PFSK-1 (cell line): ENCODE measurements around the gene TMEM117.

ENCODE experiments used
- POLR2AphosphoS5 ChIP-seq: IDR thresholded peaks from 2 replicates; pipeline ENCODE4 v1.6.1; 2012; ENCODE audit warnings: low read depth, mild to moderate bottlenecking, control low read depth, low read length, moderate library complexity
- REST ChIP-seq, 2 experiments: IDR thresholded peaks; 2 replicates each; pipeline versions ENCODE4 v1.6.1 to v1.8.0; 2011 to 2012; ENCODE audit warnings: low read depth in 2 of 2, low read length in 2 of 2, control low read depth in 1 of 2, inconsistent platforms in 1 of 2, mild to moderate bottlenecking in 1 of 2, moderate library complexity in 1 of 2; ENCODE audit not compliant: insufficient read depth in 1 of 2
- TAF1 ChIP-seq: IDR thresholded peaks from 2 replicates; pipeline ENCODE4 v1.6.1; 2012; ENCODE audit warnings: low read length, control low read depth, borderline replicate concordance; ENCODE audit not compliant: insufficient read depth

GRCh38 chr12:44098786-44099185 is 262.9 kb downstream of the TMEM117 start:
- TF ChIP-seq REST (IDR thresholded peaks at IDR 0.05; ENCODE audit: insufficient read depth in 1 of 2, low read depth in 2 of 2, low read length in 2 of 2) (no peak), TAF1 (no peak), POLR2AphosphoS5 (no peak)
